HEK293T (cell line): Measurements from ENCODE around the gene MT1E.
"Not testable (repeated sequence)": the region's sequence is repeated elsewhere in the genome, so short reads cannot be mapped to it uniquely, and the experiment has no call there.

Source experiments
- BHLHE40 ChIP-seq: fragments of 450-650 bp; IDR thresholded peaks from 2 replicates; pipeline ENCODE4 v1.6.1; 2016; ENCODE audit warnings: mild to moderate bottlenecking, moderate library complexity, borderline replicate concordance
- FOXA1 ChIP-seq: fragments of 450-650 bp; IDR thresholded peaks from 2 replicates; pipeline ENCODE4 v1.6.1; 2016; ENCODE audit warnings: mild to moderate bottlenecking

GRCh38 chr16:56671691-56672090, 46.1 kb downstream of the MT1E start:
- TF ChIP-seq BHLHE40, FOXA1: not testable (repeated sequence)
